Upper lobe of left lung (tissue), 6 donors: ENCODE measurements around the gene CABP1. TPM values are rescaled to one million over a fixed set of nuclear protein-coding genes. Genes with fewer than 3 reads are reported as not detected.
A peak's percentile ranks its signal among the peaks of the same experiment; 100 is the strongest.
"Not testable (repeated sequence)": the region's sequence is repeated elsewhere in the genome, so short reads cannot be mapped to it uniquely, and the experiment has no call there.

Experiments used
- ATAC-seq, 2 donors: fragments of 200-7000 bp; cut with Tn5 transposase; one replicate each; pipeline ENCODE4 v1.9.1; 2022; ENCODE audit warnings: mild to moderate bottlenecking in 2 of 2, moderate library complexity in 2 of 2; ENCODE audit not compliant: low FRiP score in 2 of 2
- DNase-seq, 2 donors: peaks; one replicate each; pipeline ENCODE4 v3.0.0-alpha.2; 2019 to 2020
- H3K27ac ChIP-seq, 4 donors: fragments of 200-600 bp; sonication (generic); one replicate each; pipeline ENCODE4 v1.5.1; 2016 to 2019
- H3K27me3 ChIP-seq, 4 donors: fragments of 200-600 bp; sonication (generic); one replicate each; pipeline ENCODE4 v1.5.1; 2017 to 2019
- H3K36me3 ChIP-seq, 4 donors: fragments of 200-600 bp; sonication (generic); one replicate each; pipeline ENCODE4 v1.5.1; 2016 to 2019
- H3K4me1 ChIP-seq, 4 donors: fragments of 200-600 bp; sonication (generic); one replicate each; pipeline ENCODE4 v1.5.1; 2018 to 2019
- H3K4me3 ChIP-seq, 4 donors: fragments of 200-600 bp; sonication (generic); one replicate each; pipeline ENCODE4 v1.5.1; 2017 to 2019; ENCODE audit warnings: mild to moderate bottlenecking in 2 of 4, moderate library complexity in 1 of 4
- H3K9me3 ChIP-seq, 4 donors: fragments of 200-600 bp; sonication (generic); one replicate each; pipeline ENCODE4 v1.5.1; 2018 to 2019
- CTCF ChIP-seq, 6 experiments: fragments of 450-650 bp in 4 of 6; fragments of 200-600 bp in 2 of 6; sonication (generic) in 2 of 6; IDR thresholded peaks; one replicate each; pipeline ENCODE4 v1.5.1; 2016 to 2019; ENCODE audit warnings: antibody characterized with exemption in 6 of 6
- EP300 ChIP-seq, 4 donors: sonication (generic); formaldehyde crosslinking; IDR thresholded peaks; one replicate each; pipeline ENCODE4 v1.5.1; 2017; ENCODE audit warnings: antibody characterized with exemption in 4 of 4, control low read depth in 2 of 4
- POLR2A ChIP-seq, 4 donors: fragments of 450-650 bp; IDR thresholded peaks; one replicate each; pipeline ENCODE4 v1.5.1; 2016 to 2017; ENCODE audit warnings: antibody characterized with exemption in 4 of 4, mild to moderate bottlenecking in 2 of 4
- POLR2AphosphoS5 ChIP-seq, 2 donors: sonication (generic); formaldehyde crosslinking; IDR thresholded peaks; one replicate each; pipeline ENCODE4 v1.5.1; 2017; ENCODE audit warnings: antibody characterized with exemption in 2 of 2
- WGBS, 2 donors: methylation state at CpG; one replicate each; pipeline ENCODE4 v1.1.5; 2017 to 2018; 5-methylcytosine and 5-hydroxymethylcytosine counted together
- total RNA-seq, 6 donors: library from RNA; depleted of rRNA in 4 of 6; stranded (reverse); fragments of >200 nt in 4 of 6; gene quantifications; one replicate each; pipeline versions ENCODE4 v1.1.0 to v1.2.1, GENCODE V29; 2016 to 2021
- donor health status: DM: no; HTN: no; CAD: no; lungs with moderate emphysema.
- donor health status: DM: no; HTN: yes; CAD: no; lungs with severe emphysema.

Gene CABP1
- total RNA-seq, 6 donors from 2014 or later, result 1.2 to 2.1 TPM; not detected in 4

- TF ChIP-seq EP300 (IDR thresholded peaks at IDR 0.05) (no peak), POLR2A (IDR thresholded peaks at IDR 0.05) (no peak), POLR2AphosphoS5 (IDR thresholded peaks at IDR 0.05) (no peak), CTCF (IDR thresholded peaks at IDR 0.05) (no peak)
- 84 to 92% methylated on average over 12 to 29 of the region's 34 CpGs for WGBS, 2 donors
- no peaks in the 10 kb centered on the region for H3K36me3 ChIP-seq
- DNase-seq, result peak in 1 of 2 donors; percentile 75
- no peak overlapping the region for H3K4me3 ChIP-seq
- no peaks in the 10 kb centered on the region for H3K4me1 ChIP-seq
- H3K27me3 ChIP-seq, result no peaks in the 10 kb centered on the region
- peak in 1 of 2 donors; percentile 62 for ATAC-seq
- no peak overlapping the region for H3K27ac ChIP-seq
- H3K9me3 ChIP-seq, result no peaks in the 10 kb centered on the region
Measured at GRCh38 chr12:120666571-120667390, 26.4 kb downstream of the CABP1 start.

- no peaks in the 10 kb centered on the region for H3K9me3 ChIP-seq
- WGBS, 2 donors, result 85 to 87% methylated on average over 19 to 20 of the region's 20 CpGs
- TF ChIP-seq EP300 (IDR thresholded peaks at IDR 0.05) (no peak), POLR2A (IDR thresholded peaks at IDR 0.05) (no peak), CTCF (IDR thresholded peaks at IDR 0.05) (no peak), POLR2AphosphoS5 (IDR thresholded peaks at IDR 0.05) (no peak)
- ATAC-seq (no peak), DNase-seq (no peak)
- no peaks in the 10 kb centered on the region for H3K4me1 ChIP-seq
- H3K27ac ChIP-seq, result no peak overlapping the region
- H3K4me3 ChIP-seq, result no peak overlapping the region
- no peaks in the 10 kb centered on the region for H3K27me3 ChIP-seq
- no peaks in the 10 kb centered on the region for H3K36me3 ChIP-seq
Measured at GRCh38 chr12:120668091-120668867, 27.9 kb downstream of the CABP1 start.

- Histone ChIP-seq H3K36me3 (no peaks in the 10 kb centered on the region), H3K4me3 (no peak overlapping the region), H3K27ac (no peak overlapping the region), H3K27me3 (no peaks in the 10 kb centered on the region), H3K4me1 (no peaks in the 10 kb centered on the region), H3K9me3 (no peaks in the 10 kb centered on the region)
- DNase-seq (no peak), ATAC-seq (peak; percentile 9 to 73)
- TF ChIP-seq EP300 (IDR thresholded peaks at IDR 0.05) (no peak), POLR2A (IDR thresholded peaks at IDR 0.05) (no peak), POLR2AphosphoS5 (IDR thresholded peaks at IDR 0.05) (no peak), CTCF (IDR thresholded peaks at IDR 0.05) (no peak)
- WGBS, 2 donors, result 55 to 74% methylated on average over 18 to 19 of the region's 19 CpGs
Measured at GRCh38 chr12:120668868-120669840, 28.7 kb downstream of the CABP1 start.

- H3K27ac ChIP-seq, DNase-seq, H3K4me3 ChIP-seq, ATAC-seq, H3K36me3 ChIP-seq, H3K4me1 ChIP-seq, H3K9me3 ChIP-seq, H3K27me3 ChIP-seq: not testable (repeated sequence)
- 97 to 99% methylated on average over 6 of the region's 6 CpGs for WGBS, 2 donors
Measured at GRCh38 chr12:120670237-120670636, 29.8 kb downstream of the CABP1 start.
